NCI-H748 (cell line): Measurements from ENCODE around the gene POLR3F.
"Not testable (repeated sequence)": the region's sequence is repeated elsewhere in the genome, so short reads cannot be mapped to it uniquely, and the experiment has no call there.

Experiments used
- DNase-seq: peaks from one replicate; lab custom pipeline; 2025; ENCODE audit not compliant: unreplicated experiment; lab: John Stamatoyannopoulos, UW

Gene POLR3F

GRCh38 chr20:18466894-18467730 is at the start of gene POLR3F, which contains the start of gene DZANK1:
Gene POLR3F (plus strand): TSS chr20:18467390. CDS start chr20:18467507, 117 bp downstream.
Gene DZANK1 (minus strand): TSS chr20:18467030. CDS start chr20:18465358, 1,672 bp downstream.
- DNase-seq: peak; percentile 100

- DNase-seq: no peak
These were observed 45.6 kb upstream of the POLR3F start for GRCh38 chr20:18421608-18422007.

- no peak for DNase-seq
These were observed 40.0 kb upstream of the POLR3F start for GRCh38 chr20:18427214-18427613.

GRCh38 chr20:18428490-18429173 is 38.6 kb upstream of the POLR3F start:
- no peak for DNase-seq

GRCh38 chr20:18430172-18430826 is 36.9 kb upstream of the POLR3F start:
- DNase-seq: no peak

GRCh38 chr20:18431206-18431605 is 36.0 kb upstream of the POLR3F start:
- no peak for DNase-seq

GRCh38 chr20:18436847-18437246 is 30.3 kb upstream of the POLR3F start:
- DNase-seq: no peak

- DNase-seq: no peak
These were observed 26.8 kb upstream of the POLR3F start for GRCh38 chr20:18440403-18440802.

GRCh38 chr20:18443886-18444285 is 23.3 kb upstream of the POLR3F start:
- DNase-seq: peak; percentile 75

- no peak for DNase-seq
These were observed 10.6 kb upstream of the POLR3F start for GRCh38 chr20:18456600-18456999.

GRCh38 chr20:18465536-18466200 is 1.5 kb upstream of the POLR3F start:
- DNase-seq: no peak

GRCh38 chr20:18466574-18466893 is 656 bp upstream of the POLR3F start:
- no peak for DNase-seq

- DNase-seq: no peak
These were observed 10.0 kb downstream of the POLR3F start for GRCh38 chr20:18477218-18477617.

GRCh38 chr20:18477821-18478220 is 10.6 kb downstream of the POLR3F start:
- DNase-seq: no peak

- DNase-seq: no peak
These were observed 14.4 kb downstream of the POLR3F start for GRCh38 chr20:18481596-18481995.

GRCh38 chr20:18488301-18488700 is 21.1 kb downstream of the POLR3F start:
- no peak for DNase-seq

- DNase-seq: peak; percentile 42
These were observed 28.9 kb downstream of the POLR3F start for GRCh38 chr20:18496042-18496441.

GRCh38 chr20:18496740-18497592 is 29.8 kb downstream of the POLR3F start, which contains the start of gene RBBP9:
Gene RBBP9 (minus strand): TSS chr20:18497225. CDS start chr20:18497167, 58 bp downstream.
- DNase-seq: peak; percentile 97

GRCh38 chr20:18497603-18498002 is 30.4 kb downstream of the POLR3F start:
- DNase-seq: no peak

- not testable (repeated sequence) for DNase-seq
These were observed 34.5 kb downstream of the POLR3F start for GRCh38 chr20:18501672-18502071.
